Measurements from ENCODE around the gene OPRD1.
"Not testable (repeated sequence)": the region's sequence is repeated elsewhere in the genome, so short reads cannot be mapped to it uniquely, and the experiment has no call there.

The OPRD1 gene

GRCh38 chr1:28832966-28833365, 21.0 kb downstream of the OPRD1 start:
- Histone ChIP-seq H3K4me1 (ENCODE audit: control insufficient read depth, insufficient read depth, low read length) (no peaks in the 10 kb centered on the region), H3K4me3 (ENCODE audit: low read length) (no peak overlapping the region), H3K27me3 (ENCODE audit: control insufficient read depth, insufficient read depth, low read length) (no peaks in the 10 kb centered on the region), H3K36me3 (ENCODE audit: control insufficient read depth, insufficient read depth, low read length) (no peaks in the 10 kb centered on the region), H3K27ac (ENCODE audit: low read depth, low read length) (no peak overlapping the region), H3K9ac (ENCODE audit: low read length) (no peak overlapping the region)

DNA sequence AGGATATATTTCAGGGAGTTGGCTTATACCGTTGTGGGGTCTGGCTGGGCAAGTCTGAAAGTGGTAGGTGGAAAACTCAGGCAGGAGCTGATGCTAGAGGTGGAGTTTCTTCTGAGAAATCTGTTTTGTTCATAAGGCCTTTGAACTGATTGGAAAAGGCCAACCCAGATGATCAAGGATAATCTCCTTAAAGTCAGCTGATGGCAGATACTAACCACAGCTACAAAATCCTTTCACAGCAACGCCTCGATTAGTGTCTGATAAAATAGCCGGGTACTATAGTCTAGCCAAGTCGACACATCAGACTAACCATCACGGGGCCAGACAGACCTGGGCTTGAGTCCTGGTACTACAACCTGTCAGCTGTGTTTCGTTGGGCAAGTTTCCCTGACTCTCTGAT, 21.4 kb downstream of the OPRD1 start:
- no peak overlapping the region for H3K27ac ChIP-seq (ENCODE audit: low read depth, low read length)
- no peak overlapping the region for H3K4me3 ChIP-seq (ENCODE audit: low read length)
- no peaks in the 10 kb centered on the region for H3K27me3 ChIP-seq (ENCODE audit: control insufficient read depth, insufficient read depth, low read length)
- H3K4me1 ChIP-seq (ENCODE audit: control insufficient read depth, insufficient read depth, low read length): no peaks in the 10 kb centered on the region
- no peaks in the 10 kb centered on the region for H3K36me3 ChIP-seq (ENCODE audit: control insufficient read depth, insufficient read depth, low read length)
- H3K9ac ChIP-seq (ENCODE audit: low read length): no peak overlapping the region

GRCh38 chr1:28835237-28835650, 23.3 kb downstream of the OPRD1 start:
- H3K27ac ChIP-seq (ENCODE audit: low read depth, low read length): no peak overlapping the region
- H3K9ac ChIP-seq (ENCODE audit: low read length): no peak overlapping the region
- no peak overlapping the region for H3K4me3 ChIP-seq (ENCODE audit: low read length)
- no peaks in the 10 kb centered on the region for H3K27me3 ChIP-seq (ENCODE audit: control insufficient read depth, insufficient read depth, low read length)
- no peaks in the 10 kb centered on the region for H3K4me1 ChIP-seq (ENCODE audit: control insufficient read depth, insufficient read depth, low read length)
- H3K36me3 ChIP-seq (ENCODE audit: control insufficient read depth, insufficient read depth, low read length): no peaks in the 10 kb centered on the region

- H3K4me1 ChIP-seq (ENCODE audit: control insufficient read depth, insufficient read depth, low read length): no peaks in the 10 kb centered on the region
- H3K27ac ChIP-seq (ENCODE audit: low read depth, low read length): no peak overlapping the region
- no peaks in the 10 kb centered on the region for H3K27me3 ChIP-seq (ENCODE audit: control insufficient read depth, insufficient read depth, low read length)
- no peaks in the 10 kb centered on the region for H3K36me3 ChIP-seq (ENCODE audit: control insufficient read depth, insufficient read depth, low read length)
- H3K9ac ChIP-seq (ENCODE audit: low read length): no peak overlapping the region
- H3K4me3 ChIP-seq (ENCODE audit: low read length): no peak overlapping the region
Observed at GRCh38 chr1:28836421-28836956, 24.5 kb downstream of the OPRD1 start.

DNA sequence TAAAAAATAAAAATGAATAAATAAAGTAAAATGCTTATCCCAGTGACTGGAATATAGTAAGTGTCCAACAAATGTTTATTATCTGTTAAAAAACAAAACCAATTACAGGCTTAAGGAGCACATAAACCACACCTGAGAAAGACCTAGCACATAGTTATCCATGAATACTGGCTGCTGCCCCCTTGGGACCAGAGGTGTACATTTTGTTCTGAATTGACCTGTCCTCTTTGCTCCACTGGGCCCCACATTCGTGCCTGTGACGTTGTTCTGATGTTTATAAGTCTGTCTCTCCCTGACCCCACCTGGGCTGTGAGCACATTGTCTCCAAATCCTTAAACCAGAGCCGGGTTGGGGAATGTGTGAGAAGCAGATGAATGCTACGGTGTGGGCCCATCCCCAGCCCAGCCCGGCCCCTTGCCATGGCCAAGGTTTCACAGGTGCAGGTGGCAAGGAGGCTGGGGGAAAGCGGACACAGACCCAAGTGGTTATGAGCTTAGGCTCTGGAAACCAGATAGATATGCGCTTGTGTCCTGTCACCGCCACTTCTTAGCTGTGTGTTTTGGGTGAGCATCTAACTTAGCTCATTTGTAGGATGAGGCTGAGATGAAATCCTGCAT, 29.1 kb downstream of the OPRD1 start:
- H3K4me3 ChIP-seq (ENCODE audit: low read length): no peak overlapping the region
- H3K27me3 ChIP-seq (ENCODE audit: control insufficient read depth, insufficient read depth, low read length): no peaks in the 10 kb centered on the region
- H3K36me3 ChIP-seq (ENCODE audit: control insufficient read depth, insufficient read depth, low read length): no peaks in the 10 kb centered on the region
- no peaks in the 10 kb centered on the region for H3K4me1 ChIP-seq (ENCODE audit: control insufficient read depth, insufficient read depth, low read length)
- no peak overlapping the region for H3K27ac ChIP-seq (ENCODE audit: low read depth, low read length)
- H3K9ac ChIP-seq (ENCODE audit: low read length): no peak overlapping the region

DNA sequence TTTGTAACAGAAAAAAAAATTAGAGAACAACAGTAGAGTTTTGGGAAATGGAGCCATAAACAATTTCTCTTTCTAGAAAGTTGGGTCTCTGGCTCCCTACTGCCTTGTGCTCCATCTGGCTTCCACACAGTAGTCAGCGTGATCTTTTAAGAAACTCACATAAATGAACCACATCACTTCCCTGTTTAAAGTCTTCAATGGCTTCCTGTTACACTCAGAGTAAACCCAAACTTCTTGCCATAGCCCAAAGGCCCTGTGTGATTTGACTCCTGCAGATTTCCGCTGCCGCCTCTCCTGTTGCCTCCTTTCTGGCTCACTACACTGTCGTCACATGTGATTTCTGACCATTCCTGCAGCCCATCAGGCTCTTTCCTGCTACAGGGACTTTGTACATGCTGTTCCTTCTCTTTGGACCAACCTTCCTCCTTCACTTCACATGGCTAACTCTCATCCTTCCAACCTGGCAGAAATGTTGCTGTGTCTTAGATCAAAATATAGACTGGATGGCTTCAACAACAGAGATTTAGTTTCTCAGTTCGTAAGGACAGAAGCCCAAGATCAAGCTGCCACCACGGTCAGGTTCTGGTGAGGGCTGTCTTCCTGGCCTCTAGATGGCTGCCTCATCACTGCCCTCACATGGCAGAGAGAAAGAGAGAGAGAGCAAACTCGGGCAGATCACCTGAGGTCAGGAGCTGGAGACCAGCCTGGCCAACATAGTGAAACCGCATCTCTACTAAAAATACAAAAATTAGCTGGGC, 34.0 kb downstream of the OPRD1 start:
- Histone ChIP-seq H3K27me3 (ENCODE audit: control insufficient read depth, insufficient read depth, low read length) (no peaks in the 10 kb centered on the region), H3K36me3 (ENCODE audit: control insufficient read depth, insufficient read depth, low read length) (no peaks in the 10 kb centered on the region), H3K27ac (ENCODE audit: low read depth, low read length) (no peak overlapping the region), H3K4me3 (ENCODE audit: low read length) (no peak overlapping the region), H3K9ac (ENCODE audit: low read length) (no peak overlapping the region), H3K4me1 (ENCODE audit: control insufficient read depth, insufficient read depth, low read length) (no peaks in the 10 kb centered on the region)

- H3K9ac ChIP-seq (ENCODE audit: low read length); H3K27ac ChIP-seq (ENCODE audit: low read depth, low read length); H3K4me1 ChIP-seq (ENCODE audit: control insufficient read depth, insufficient read depth, low read length); H3K4me3 ChIP-seq (ENCODE audit: low read length); H3K27me3 ChIP-seq (ENCODE audit: control insufficient read depth, insufficient read depth, low read length); H3K36me3 ChIP-seq (ENCODE audit: control insufficient read depth, insufficient read depth, low read length): not testable (repeated sequence)
Observed at GRCh38 chr1:28847207-28847606, 35.2 kb downstream of the OPRD1 start.

DNA sequence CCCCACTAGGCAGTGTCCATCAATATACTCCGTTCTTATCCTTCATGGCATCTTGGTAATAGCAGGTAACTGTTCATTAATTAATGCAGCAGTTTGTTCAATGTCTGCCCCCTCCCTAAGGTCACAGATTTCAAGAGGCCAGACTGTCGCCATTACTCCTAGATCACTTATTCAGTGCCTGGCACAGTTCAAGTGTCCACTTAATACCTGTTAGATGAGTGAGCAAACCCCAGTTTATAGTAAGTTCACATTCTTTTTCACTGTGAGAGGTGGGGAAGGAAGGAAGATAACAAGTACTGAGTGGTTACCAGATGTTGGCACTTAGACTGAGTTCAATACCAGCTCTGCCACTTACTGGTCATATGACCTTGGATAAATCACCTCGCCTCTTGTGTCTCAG, 36.4 kb downstream of the OPRD1 start:
- H3K4me1 ChIP-seq (ENCODE audit: control insufficient read depth, insufficient read depth, low read length): no peaks in the 10 kb centered on the region
- no peak overlapping the region for H3K4me3 ChIP-seq (ENCODE audit: low read length)
- H3K27me3 ChIP-seq (ENCODE audit: control insufficient read depth, insufficient read depth, low read length): no peaks in the 10 kb centered on the region
- H3K9ac ChIP-seq (ENCODE audit: low read length): no peak overlapping the region
- no peak overlapping the region for H3K27ac ChIP-seq (ENCODE audit: low read depth, low read length)
- no peaks in the 10 kb centered on the region for H3K36me3 ChIP-seq (ENCODE audit: control insufficient read depth, insufficient read depth, low read length)

DNA sequence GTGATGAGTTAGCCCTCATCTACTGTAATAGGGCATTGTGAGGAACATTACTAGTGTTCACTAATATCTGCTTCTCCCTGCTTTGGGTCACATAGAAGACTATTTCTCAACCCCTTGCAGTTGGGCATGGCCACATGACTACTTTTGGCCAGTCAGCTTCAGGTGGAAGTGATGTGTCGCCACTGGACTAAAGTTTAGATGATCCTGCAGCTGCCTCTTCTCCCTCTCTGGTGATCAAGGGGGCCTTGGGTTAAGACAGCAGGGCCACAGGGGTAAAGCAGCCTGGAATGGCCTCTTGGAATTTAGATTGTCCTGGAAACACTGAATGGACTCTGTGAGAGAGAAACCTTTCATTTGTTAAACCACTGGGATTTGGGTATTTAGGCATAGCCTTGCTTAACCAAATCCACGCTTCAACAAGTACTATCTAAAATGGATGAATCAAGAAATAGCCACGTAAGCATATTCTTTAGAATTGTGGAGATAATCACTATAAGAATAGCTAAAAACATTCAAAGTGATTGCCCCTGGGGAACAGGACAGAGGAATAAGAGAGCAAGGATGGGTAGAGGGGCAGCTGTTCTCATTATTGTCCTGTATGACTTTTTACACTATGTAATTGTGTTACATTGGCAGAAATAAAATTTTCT, 41.2 kb downstream of the OPRD1 start:
- H3K4me3 ChIP-seq (ENCODE audit: low read length): no peak overlapping the region
- H3K27ac ChIP-seq (ENCODE audit: low read depth, low read length): no peak overlapping the region

DNA sequence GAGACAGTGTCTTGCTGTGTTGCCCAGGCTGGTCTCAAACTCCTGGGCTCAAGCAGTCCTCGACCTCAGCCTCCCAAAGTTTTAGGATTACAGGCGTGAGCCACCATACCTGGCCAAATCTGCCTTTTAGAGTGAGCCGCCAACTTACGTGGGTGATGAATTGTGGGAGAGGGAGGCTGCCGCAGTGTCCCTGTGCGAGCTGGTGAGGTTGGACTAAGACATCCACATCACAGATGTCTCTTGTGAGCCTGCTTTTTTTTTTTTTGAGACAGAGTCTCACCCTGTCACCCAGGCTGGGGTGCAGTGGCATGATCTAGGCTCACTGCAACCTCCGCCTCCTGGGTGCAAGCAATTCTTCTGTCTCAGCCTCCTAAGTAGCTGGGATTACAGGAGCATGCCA, 42.4 kb downstream of the OPRD1 start:
- H3K36me3 ChIP-seq (ENCODE audit: control insufficient read depth, insufficient read depth, low read length); H3K4me3 ChIP-seq (ENCODE audit: low read length); H3K27ac ChIP-seq (ENCODE audit: low read depth, low read length); H3K9ac ChIP-seq (ENCODE audit: low read length); H3K27me3 ChIP-seq (ENCODE audit: control insufficient read depth, insufficient read depth, low read length); H3K4me1 ChIP-seq (ENCODE audit: control insufficient read depth, insufficient read depth, low read length): not testable (repeated sequence)

More for the DNA sequence above, 41.2 kb downstream of the OPRD1 start:
- no peaks in the 10 kb centered on the region for H3K4me1 ChIP-seq (ENCODE audit: control insufficient read depth, insufficient read depth, low read length)
- no peak overlapping the region for H3K9ac ChIP-seq (ENCODE audit: low read length)
- no peaks in the 10 kb centered on the region for H3K36me3 ChIP-seq (ENCODE audit: control insufficient read depth, insufficient read depth, low read length)
- no peaks in the 10 kb centered on the region for H3K27me3 ChIP-seq (ENCODE audit: control insufficient read depth, insufficient read depth, low read length)

GRCh38 chr1:28855046-28855445, 43.1 kb downstream of the OPRD1 start:
- Histone ChIP-seq H3K36me3 (ENCODE audit: control insufficient read depth, insufficient read depth, low read length) (no peaks in the 10 kb centered on the region), H3K27ac (ENCODE audit: low read depth, low read length) (no peak overlapping the region), H3K9ac (ENCODE audit: low read length) (no peak overlapping the region), H3K4me3 (ENCODE audit: low read length) (no peak overlapping the region), H3K27me3 (ENCODE audit: control insufficient read depth, insufficient read depth, low read length) (no peaks in the 10 kb centered on the region), H3K4me1 (ENCODE audit: control insufficient read depth, insufficient read depth, low read length) (no peaks in the 10 kb centered on the region)

DNA sequence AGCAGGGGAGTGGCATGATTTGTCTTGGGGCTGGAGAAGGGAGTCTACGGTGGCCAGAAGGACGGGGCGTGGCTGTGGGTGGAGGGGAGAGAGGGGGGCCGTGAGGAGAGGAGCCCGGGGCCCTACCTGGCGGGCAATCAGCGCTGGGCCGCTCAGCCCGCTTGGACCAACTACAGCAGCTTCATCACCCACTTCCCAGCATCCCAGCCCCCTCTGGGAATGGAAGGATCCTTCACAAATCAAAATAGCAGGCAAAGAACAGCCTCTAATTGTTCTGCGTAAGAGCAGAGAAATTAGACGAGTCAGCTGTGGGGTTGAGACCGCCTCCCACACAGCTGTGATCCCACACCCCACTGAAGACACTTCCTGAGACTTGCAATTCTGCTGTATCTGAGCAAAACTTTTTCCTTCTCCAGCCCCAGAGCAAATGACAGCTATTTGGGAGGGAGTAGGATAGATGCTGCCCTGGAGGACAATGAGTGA, 43.5 kb downstream of the OPRD1 start:
- no peaks in the 10 kb centered on the region for H3K36me3 ChIP-seq (ENCODE audit: control insufficient read depth, insufficient read depth, low read length)
- no peak overlapping the region for H3K9ac ChIP-seq (ENCODE audit: low read length)
- no peak overlapping the region for H3K4me3 ChIP-seq (ENCODE audit: low read length)
- H3K4me1 ChIP-seq (ENCODE audit: control insufficient read depth, insufficient read depth, low read length): no peaks in the 10 kb centered on the region
- no peaks in the 10 kb centered on the region for H3K27me3 ChIP-seq (ENCODE audit: control insufficient read depth, insufficient read depth, low read length)
- H3K27ac ChIP-seq (ENCODE audit: low read depth, low read length): no peak overlapping the region
